Uterus (tissue), 2 donors: ENCODE data around the gene CADM2.

Experiments
- POLR2A ChIP-seq, 2 donors: fragments of 450-650 bp; IDR thresholded peaks; one replicate each; pipeline ENCODE4 v1.6.1; 2016; ENCODE audit warnings: antibody characterized with exemption in 2 of 2, mild to moderate bottlenecking in 1 of 2, moderate library complexity in 1 of 2
- TF ChIP-seq, protein P1 (sequence below), 4 experiments: fragments of 200-600 bp in 2 of 4; fragments of 450-650 bp in 2 of 4; sonication (generic) in 2 of 4; IDR thresholded peaks; one replicate each; pipeline ENCODE4 v1.5.1; 2016 to 2019; ENCODE audit warnings: antibody characterized with exemption in 4 of 4, mild to moderate bottlenecking in 2 of 4, moderate library complexity in 1 of 4

DNA sequence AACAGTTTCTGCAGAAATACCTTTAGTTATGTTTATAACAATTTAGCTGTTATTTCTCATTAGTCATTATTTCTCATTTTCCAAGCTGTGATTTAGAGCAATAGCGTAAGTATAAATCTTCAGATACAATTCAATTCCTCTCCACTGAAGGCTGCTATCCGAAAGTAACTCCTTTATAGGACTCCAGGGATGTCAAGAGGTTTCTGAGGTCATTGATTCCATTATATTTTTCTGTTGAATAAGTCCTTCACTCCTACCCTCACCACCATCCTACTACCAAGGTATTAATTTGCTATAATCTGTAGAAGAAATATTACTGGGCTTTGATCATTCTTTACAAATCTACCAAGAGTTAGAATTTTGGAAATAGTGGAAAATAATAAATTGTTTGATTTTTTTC, 285.7 kb downstream of the CADM2 start:
- TF ChIP-seq, protein P1, sequence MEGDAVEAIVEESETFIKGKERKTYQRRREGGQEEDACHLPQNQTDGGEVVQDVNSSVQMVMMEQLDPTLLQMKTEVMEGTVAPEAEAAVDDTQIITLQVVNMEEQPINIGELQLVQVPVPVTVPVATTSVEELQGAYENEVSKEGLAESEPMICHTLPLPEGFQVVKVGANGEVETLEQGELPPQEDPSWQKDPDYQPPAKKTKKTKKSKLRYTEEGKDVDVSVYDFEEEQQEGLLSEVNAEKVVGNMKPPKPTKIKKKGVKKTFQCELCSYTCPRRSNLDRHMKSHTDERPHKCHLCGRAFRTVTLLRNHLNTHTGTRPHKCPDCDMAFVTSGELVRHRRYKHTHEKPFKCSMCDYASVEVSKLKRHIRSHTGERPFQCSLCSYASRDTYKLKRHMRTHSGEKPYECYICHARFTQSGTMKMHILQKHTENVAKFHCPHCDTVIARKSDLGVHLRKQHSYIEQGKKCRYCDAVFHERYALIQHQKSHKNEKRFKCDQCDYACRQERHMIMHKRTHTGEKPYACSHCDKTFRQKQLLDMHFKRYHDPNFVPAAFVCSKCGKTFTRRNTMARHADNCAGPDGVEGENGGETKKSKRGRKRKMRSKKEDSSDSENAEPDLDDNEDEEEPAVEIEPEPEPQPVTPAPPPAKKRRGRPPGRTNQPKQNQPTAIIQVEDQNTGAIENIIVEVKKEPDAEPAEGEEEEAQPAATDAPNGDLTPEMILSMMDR (IDR thresholded peaks at IDR 0.05): no peak
- no peak for TF ChIP-seq POLR2A (IDR thresholded peaks at IDR 0.05)
